H1 (cell line): ENCODE measurements around the gene MAIP1. TPM values are rescaled to one million over a fixed set of nuclear protein-coding genes. Genes with fewer than 3 reads are reported as not detected.

Experiments used
- CTCF ChIA-PET: fragments of 300-600 bp; sonication (Branson Sonifier 250); formaldehyde crosslinking; loops from one replicate; lab custom pipeline; 2021; ENCODE audit not compliant: partially characterized antibody; lab: Charles Lee
- POLR2A ChIA-PET: fragments of 300-600 bp; sonication (Branson Sonifier 250); formaldehyde crosslinking; loops from one replicate; lab custom pipeline; 2021; ENCODE audit warnings: inconsistent platforms; ENCODE audit not compliant: partially characterized antibody; lab: Charles Lee
- DNase-seq, 2 experiments: peaks; one replicate each; pipeline versions ENCODE4 v3.0.0 to v3.0.0-alpha.2; 2010 to 2022; ENCODE audit warnings: low spot score in 2 of 2, low read depth in 1 of 2, mixed read lengths in 1 of 2
- FAIRE-seq: peaks from 2 replicates; lab custom pipeline; 2011; peaks lifted over from hg19 to GRCh38; lab: Jason Lieb, UNC
- H2AFZ ChIP-seq: 2 replicates; pipeline ENCODE4 v1.8.1; 2012; ENCODE audit warnings: low read length, inconsistent platforms
- H2AK5ac ChIP-seq: 2 replicates; pipeline ENCODE4 v1.6.1; 2013; ENCODE audit warnings: low read depth, low read length
- H2BK120ac ChIP-seq: replicated peaks from 2 replicates; pipeline ENCODE3; 2013; ENCODE audit warnings: low read depth, low read length, inconsistent platforms
- H2BK12ac ChIP-seq: 2 replicates; pipeline ENCODE4 v1.6.1; 2013; ENCODE audit warnings: low read depth, low read length
- H2BK15ac ChIP-seq: 2 replicates; pipeline ENCODE4 v1.6.1; 2013; ENCODE audit warnings: low read length
- H2BK20ac ChIP-seq: 2 replicates; pipeline ENCODE4 v1.6.1; 2013; ENCODE audit warnings: low read length
- H2BK5ac ChIP-seq: 2 replicates; pipeline ENCODE4 v1.6.1; 2013; ENCODE audit warnings: low read depth, low read length
- H3K14ac ChIP-seq: 2 replicates; pipeline ENCODE4 v1.6.1; 2013; ENCODE audit warnings: inconsistent platforms; ENCODE audit not compliant: insufficient read length
- H3K18ac ChIP-seq: 2 replicates; pipeline ENCODE4 v1.6.1; 2013; ENCODE audit warnings: low read length; ENCODE audit errors: extremely low read depth
- H3K23ac ChIP-seq: 2 replicates; pipeline ENCODE4 v1.6.1; 2013; ENCODE audit warnings: inconsistent platforms; ENCODE audit not compliant: insufficient read length
- H3K23me2 ChIP-seq: 2 replicates; pipeline ENCODE4 v1.6.1; 2013; ENCODE audit warnings: low read depth, low read length
- H3K27ac ChIP-seq: 2 replicates; pipeline ENCODE4 v1.6.1; 2011; ENCODE audit warnings: low read depth, low read length, inconsistent platforms
- H3K27me3 ChIP-seq, 4 experiments: replicated peaks in 1 of 4; 1 replicate in 1 of 4; 2 replicates in 3 of 4; pipeline versions ENCODE4 v1.6.1 to v1.8.1; 2011 to 2013; ENCODE audit warnings: low read length in 3 of 4, mild to moderate bottlenecking in 3 of 4, inconsistent platforms in 2 of 4, mixed read lengths in 2 of 4, moderate library complexity in 1 of 4; ENCODE audit not compliant: control insufficient read depth in 3 of 4, insufficient read depth in 3 of 4; ENCODE audit errors: extremely low read depth in 1 of 4
- H3K36me3 ChIP-seq, 4 experiments: 2 replicates each; pipeline versions ENCODE4 v1.6.1 to v1.8.1; 2011 to 2013; ENCODE audit warnings: mild to moderate bottlenecking in 4 of 4, low read length in 3 of 4, moderate library complexity in 2 of 4, control low read depth in 1 of 4, inconsistent platforms in 1 of 4; ENCODE audit not compliant: insufficient read depth in 4 of 4, control insufficient read depth in 2 of 4
- H3K4ac ChIP-seq: replicated peaks from 2 replicates; pipeline ENCODE3; 2013; ENCODE audit warnings: low read length, low read depth, mixed read lengths, inconsistent platforms; ENCODE audit not compliant: insufficient read length
- H3K4me1 ChIP-seq, 4 experiments: replicated peaks in 1 of 4; 1 replicate in 1 of 4; 2 replicates in 3 of 4; pipeline versions ENCODE4 v1.6.1 to v1.8.1; 2011 to 2013; ENCODE audit warnings: low read length in 3 of 4, inconsistent platforms in 2 of 4, mixed read lengths in 1 of 4; ENCODE audit not compliant: insufficient read depth in 4 of 4, control insufficient read depth in 3 of 4
- H3K4me2 ChIP-seq, 2 experiments: 2 replicates each; pipeline versions ENCODE4 v1.6.1 to v1.8.1; 2011 to 2013; ENCODE audit warnings: low read depth in 2 of 2, low read length in 2 of 2, control low read depth in 1 of 2, inconsistent platforms in 1 of 2, mild to moderate bottlenecking in 1 of 2; ENCODE audit not compliant: insufficient read depth in 1 of 2
- H3K4me3 ChIP-seq, 4 experiments: fragments of 200-600, 300-600 bp in 1 of 4; sonication (generic), shearing (Covaris generic), sonication (Bioruptor Twin) in 1 of 4; 2 replicates each; pipeline versions ENCODE4 v1.5.1 to v1.8.1; 2011 to 2016; ENCODE audit warnings: low read length in 4 of 4, low read depth in 3 of 4, control low read depth in 2 of 4, inconsistent platforms in 2 of 4, mild to moderate bottlenecking in 2 of 4, mixed read lengths in 1 of 4, moderate library complexity in 1 of 4; ENCODE audit not compliant: insufficient read depth in 2 of 4; ENCODE audit errors: extremely low read depth in 1 of 4
- H3K56ac ChIP-seq: replicated peaks from 2 replicates; pipeline ENCODE3; 2013; ENCODE audit warnings: low read depth, mild to moderate bottlenecking, mixed read lengths, low read length, inconsistent platforms; ENCODE audit not compliant: insufficient read length
- H3K79me1 ChIP-seq: 2 replicates; pipeline ENCODE4 v1.6.1; 2013; ENCODE audit warnings: low read depth, low read length, control low read depth
- H3K79me2 ChIP-seq, 2 experiments: 2 replicates each; pipeline versions ENCODE4 v1.6.1 to v1.8.1; 2012 to 2013; ENCODE audit warnings: low read length in 2 of 2, mild to moderate bottlenecking in 2 of 2, inconsistent platforms in 1 of 2; ENCODE audit not compliant: insufficient read depth in 2 of 2, control insufficient read depth in 1 of 2
- H3K9ac ChIP-seq, 4 experiments: replicated peaks in 1 of 4; 1 replicate in 1 of 4; 2 replicates in 3 of 4; pipeline versions ENCODE4 v1.6.1 to v1.8.1; 2011 to 2013; ENCODE audit warnings: low read depth in 3 of 4, low read length in 3 of 4, control low read depth in 2 of 4, mild to moderate bottlenecking in 2 of 4, moderate library complexity in 2 of 4, inconsistent platforms in 1 of 4; ENCODE audit errors: extremely low read depth in 1 of 4
- H3K9me3 ChIP-seq, 2 experiments: 2 replicates each; pipeline versions ENCODE4 v1.6.1 to v1.8.1; 2012 to 2013; ENCODE audit warnings: mild to moderate bottlenecking in 2 of 2, moderate library complexity in 2 of 2, control low read depth in 1 of 2, inconsistent platforms in 1 of 2, low read depth in 1 of 2, low read length in 1 of 2, mixed read lengths in 1 of 2; ENCODE audit not compliant: insufficient read depth in 2 of 2
- H4K20me1 ChIP-seq, 2 experiments: replicated peaks in 1 of 2; 2 replicates each; pipeline versions ENCODE3 to v1.8.1; 2011 to 2013; ENCODE audit warnings: inconsistent platforms in 2 of 2, low read length in 2 of 2, mild to moderate bottlenecking in 1 of 2; ENCODE audit not compliant: insufficient read depth in 2 of 2, control insufficient read depth in 1 of 2
- H4K5ac ChIP-seq: 2 replicates; pipeline ENCODE4 v1.6.1; 2013; ENCODE audit warnings: low read length, low read depth, mixed read lengths, inconsistent platforms; ENCODE audit not compliant: insufficient read length
- H4K8ac ChIP-seq: 2 replicates; pipeline ENCODE4 v1.8.0; 2013; ENCODE audit warnings: mild to moderate bottlenecking, moderate library complexity, low read length, inconsistent platforms; ENCODE audit not compliant: insufficient read depth; ENCODE audit errors: extremely low read depth
- H4K91ac ChIP-seq: replicated peaks from 2 replicates; pipeline ENCODE3; 2013; ENCODE audit warnings: low read length, mixed read lengths, inconsistent platforms; ENCODE audit not compliant: insufficient read length
- EP300 ChIP-seq, 2 experiments: IDR thresholded peaks; 1 replicate in 1 of 2; 2 replicates in 1 of 2; pipeline ENCODE4 v1.6.1; 2011 to 2012; ENCODE audit warnings: low read depth in 2 of 2, low read length in 2 of 2, mild to moderate bottlenecking in 2 of 2, borderline replicate concordance in 1 of 2, inconsistent platforms in 1 of 2, moderate library complexity in 1 of 2
- WGBS, 2 experiments: shearing (Covaris generic) in 1 of 2; methylation state at CpG; one replicate each; pipeline versions ENCODE4 v1.1.6 to v1.1.7; 2013 to 2015; ENCODE audit warnings: low lambda C conversion rate in 2 of 2, mixed read lengths in 2 of 2, inconsistent platforms in 1 of 2, low coverage in 1 of 2, missing lambda C conversion rate in 1 of 2; ENCODE audit not compliant: insufficient replicate concordance in 2 of 2, insufficient coverage in 1 of 2, insufficient read length in 1 of 2; ENCODE audit errors: extremely low coverage in 1 of 2, missing lambda C conversion rate in 1 of 2; 5-methylcytosine and 5-hydroxymethylcytosine counted together
- polyA plus RNA-seq, 7 experiments: library from polyadenylated mRNA; depleted of rRNA in 3 of 7; stranded (reverse) in 5 of 7; unstranded in 2 of 7; fragments of >200 nt in 5 of 7; fragments of 200-250 nt in 2 of 7; gene quantifications; 1 replicate in 5 of 7; 2 replicates in 1 of 7; 4 replicates in 1 of 7; pipeline versions ENCODE4 v1.2.1 to v1.2.3, GENCODE V29; 2011 to 2013; ENCODE audit warnings: missing spikeins in 2 of 7, mixed read lengths in 2 of 7
- total RNA-seq: library from RNA; stranded (reverse); fragmentation: NEBNext Ultra II Directional; extraction: Animal tissue kit (Norgen Biotek cat#: 25700); gene quantifications from 2 replicates; pipeline ENCODE4 v1.2.1, GENCODE V29; 2021

Gene MAIP1
- total and polyA plus RNA-seq, 2 of the 8 experiments (the other 6 are each of a cell fraction or from before 2014, with no cell fraction given) = 23.2 to 28.5 TPM

DNA sequence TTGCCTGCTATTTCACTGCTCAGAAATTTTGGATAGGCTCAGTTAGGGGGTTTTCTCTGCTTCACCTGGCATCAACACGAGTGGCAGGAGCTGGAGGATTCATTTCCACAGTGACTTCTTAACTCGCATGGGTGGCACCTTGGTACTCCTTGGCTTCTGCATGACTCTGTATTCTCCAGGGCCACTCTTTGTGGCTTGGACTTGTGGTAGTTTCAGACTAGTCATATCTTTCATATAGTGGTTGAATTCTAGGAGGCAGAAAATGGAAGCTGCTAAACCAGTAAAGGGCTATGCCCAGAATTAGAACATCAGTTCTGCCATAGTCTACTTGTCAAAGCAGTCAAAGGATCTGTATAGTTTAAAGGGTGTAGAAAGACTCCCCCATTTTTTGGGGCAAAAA, 6.8 kb downstream of the MAIP1 start:
- Histone ChIP-seq H2AK5ac (no peak overlapping the region), H3K23ac (no peak overlapping the region), H3K27me3 (no peaks in the 10 kb centered on the region), H2BK15ac (no peak overlapping the region), H3K27ac (no peak overlapping the region), H3K18ac (no peak overlapping the region), H2BK12ac (no peak overlapping the region), H3K9ac (no peak overlapping the region), H4K20me1 (peaks cover 3 to 5% of the 10 kb centered on the region in 2 experiments), H3K4me1 (no peaks in the 10 kb centered on the region; a peak in 1 of 7 replicates), H3K36me3 (peaks cover 7 to 75% (median 29%) of the 10 kb centered on the region in 4 experiments; a peak in 7 of 8 replicates), H2BK120ac (no peak overlapping the region), H2BK20ac (no peak overlapping the region), H4K5ac (no peak overlapping the region), H2BK5ac (no peak overlapping the region), H3K4me2 (no peak overlapping the region), H3K4ac (no peak overlapping the region), H3K56ac (no peak overlapping the region), H2AFZ (no peak overlapping the region), H3K79me1 (0 out of 2 replicates have a peak, but pooled peaks cover 4% of the 10 kb centered on the region), H4K8ac (no peak overlapping the region), H3K14ac (no peak overlapping the region), H3K79me2 (peaks cover 3 to 15% of the 10 kb centered on the region in 2 experiments; a peak in 3 of 4 replicates), H3K4me3 (no peak overlapping the region), H3K23me2 (no peaks in the 10 kb centered on the region), H3K9me3 (no peaks in the 10 kb centered on the region), H4K91ac (no peak overlapping the region)
- DNase-seq (no peak), FAIRE-seq (no peak)
- WGBS, 2 experiments = 89% methylated on average over 2 of the region's 2 CpGs; no CpG with 5 or more reads in 1 of the 2 experiments
- ChIA-PET CTCF (no interaction called here), POLR2A (interaction anchor here (0.6 kb wide), 1 partner anchor 571 kb away, joined by 3 read pairs; no protein-coding TSS in a partner anchor)
- TF ChIP-seq EP300 (IDR thresholded peaks at IDR 0.05; ENCODE audit: borderline replicate concordance in 1 of 2, low read depth in 2 of 2, low read length in 2 of 2) = no peak
